NOMO-1 treated with DMSO at 0.1 percent for 48 hours (cell line): ENCODE measurements around the gene PRR33.

Experiments used
- DNase-seq: peaks from one replicate; lab custom pipeline; 2025; ENCODE audit not compliant: unreplicated experiment; lab: John Stamatoyannopoulos, UW

The PRR33 gene

GRCh38 chr11:1916986-1917522 lies 25.4 kb upstream of the PRR33 start:
- DNase-seq = no peak

GRCh38 chr11:1916132-1916985 lies 24.7 kb upstream of the PRR33 start:
- DNase-seq = no peak

GRCh38 chr11:1915795-1916131 lies 24.1 kb upstream of the PRR33 start:
- no peak for DNase-seq

- DNase-seq = no peak
Measured at GRCh38 chr11:1913271-1914060, 21.8 kb upstream of the PRR33 start.

- DNase-seq = peak; percentile 82
Measured at GRCh38 chr11:1912289-1912878, 20.7 kb upstream of the PRR33 start.

- DNase-seq = no peak
Measured at GRCh38 chr11:1909524-1909923, 17.8 kb upstream of the PRR33 start.

- DNase-seq = no peak
Measured at GRCh38 chr11:1908618-1909017, 16.9 kb upstream of the PRR33 start.

GRCh38 chr11:1906611-1907423 lies 15.1 kb upstream of the PRR33 start:
- DNase-seq = no peak

GRCh38 chr11:1906181-1906580 lies 14.5 kb upstream of the PRR33 start:
- no peak for DNase-seq

GRCh38 chr11:1899686-1900085 lies 8.0 kb upstream of the PRR33 start:
- no peak for DNase-seq

GRCh38 chr11:1899090-1899489 lies 7.4 kb upstream of the PRR33 start:
- DNase-seq = no peak

GRCh38 chr11:1896923-1897322 lies 5.2 kb upstream of the PRR33 start:
- no peak for DNase-seq

GRCh38 chr11:1896468-1896867 lies 4.8 kb upstream of the PRR33 start:
- DNase-seq = no peak

GRCh38 chr11:1894759-1895158 lies 3.1 kb upstream of the PRR33 start:
- DNase-seq = no peak

- no peak for DNase-seq
Measured at GRCh38 chr11:1893581-1894359, 2.1 kb upstream of the PRR33 start.

- no peak for DNase-seq
Measured at GRCh38 chr11:1892558-1892957, 863 bp upstream of the PRR33 start.

- DNase-seq = no peak
Measured at GRCh38 chr11:1892116-1892515, 421 bp upstream of the PRR33 start.

GRCh38 chr11:1890856-1891830 lies 552 bp downstream of the PRR33 start:
- DNase-seq = no peak
